Measurements from ENCODE around the gene ZNF358. TPM values are rescaled to one million over a fixed set of nuclear protein-coding genes. Genes with fewer than 3 reads are reported as not detected.

The ZNF358 gene
- total and polyA plus RNA-seq, 10 of the 15 experiments (the other 5 are each of a cell fraction or from before 2014, with no cell fraction given): 0.09 to 6.3 (median 1.9) TPM; not detected in 1

GRCh38 chr19:7558667-7559066, 42.8 kb downstream of the ZNF358 start:
- Histone ChIP-seq H3K9ac (ENCODE audit: control insufficient read depth, insufficient read depth, low read length) (no peak overlapping the region), H3K27ac (ENCODE audit: control insufficient read depth, insufficient read depth) (no peak overlapping the region), H4K20me1 (ENCODE audit: control insufficient read depth, insufficient read depth) (no peaks in the 10 kb centered on the region), H3K4me1 (ENCODE audit: control insufficient read depth, insufficient read depth, low read length) (no peaks in the 10 kb centered on the region), H3K79me2 (ENCODE audit: control insufficient read depth, insufficient read depth, low read length) (no peaks in the 10 kb centered on the region), H3K4me2 (ENCODE audit: control insufficient read depth, insufficient read depth) (no peak overlapping the region), H3K36me3 (ENCODE audit: control insufficient read depth in 2 of 2, insufficient read depth in 2 of 2, low read length in 1 of 2) (peaks cover 7 to 11% of the 10 kb centered on the region in 2 experiments; a peak in 3 of 4 replicates), H2AFZ (ENCODE audit: control insufficient read depth, low read depth, low read length) (no peak overlapping the region), H3K4me3 (no peak overlapping the region), H3K9me3 (replicated peaks; ENCODE audit: control insufficient read depth, insufficient read depth, low read length) (no peaks in the 10 kb centered on the region; the same call in 2 of the 3 replicates), H3K27me3 (replicated peaks in 1 of 2; ENCODE audit: control insufficient read depth in 2 of 2, insufficient read depth in 2 of 2, low read length in 1 of 2) (no peaks in the 10 kb centered on the region)
- RAD21 ChIA-PET (ENCODE audit: unreplicated experiment): no interaction called here
- CTCF ChIA-PET: interaction anchor here (1.1 to 1.5 kb wide), 2 partner anchors 10 to 246 kb away, joined by 3 to 7 read pairs; no protein-coding TSS in a partner anchor
- DNase-seq (ENCODE audit: low read depth, low spot score): no peak
- FAIRE-seq: no peak
- no peak for ATAC-seq
- in situ Hi-C loops (cut with MboI) (no loop called here), intact Hi-C loops (cut with micrococcal nuclease; ENCODE audit: unreplicated experiment) (no loop called here)
- POLR2A ChIA-PET: interaction anchor here (0.6 kb wide), 1 partner anchor 458 kb away, joined by 3 read pairs; no protein-coding TSS in a partner anchor
- BruUV-seq (replicated peaks): no TSS peak
- SMC1A ChIA-PET (ENCODE audit: uncharacterized antibody, unreplicated experiment): no interaction called here
- 96% methylated on average over 14 of the region's 18 CpGs for WGBS (ENCODE audit: insufficient coverage, insufficient replicate concordance, low lambda C conversion rate, missing lambda C conversion rate)
- TF ChIP-seq FOS (IDR thresholded peaks at IDR 0.05; ENCODE audit: borderline replicate concordance, extremely low read depth, insufficient read length) (no peak), MEF2B (IDR thresholded peaks at IDR 0.05; ENCODE audit: partially characterized antibody, poor library complexity, severe bottlenecking) (no peak), CUX1 (IDR thresholded peaks at IDR 0.05; ENCODE audit: insufficient replicate concordance, low read depth, low read length) (no peak), PML (IDR thresholded peaks at IDR 0.05; ENCODE audit: low read length) (no peak), ZNF592 (IDR thresholded peaks at IDR 0.05) (no peak), NRF1 (conservative IDR thresholded peaks at IDR 0.05; ENCODE audit: low read depth, low read length) (no peak), ZBTB40 (IDR thresholded peaks at IDR 0.05; ENCODE audit: borderline replicate concordance) (no peak), MEF2A (IDR thresholded peaks at IDR 0.05; ENCODE audit: insufficient read depth, low read depth, low read length) (no peak), TBL1XR1 (IDR thresholded peaks at IDR 0.05; ENCODE audit: low read depth, low read length) (no peak), CHD2 (IDR thresholded peaks at IDR 0.05; ENCODE audit: borderline replicate concordance, low read depth, low read length) (no peak)

All from GM12878 (cell line).